HT-29 (cell line): ENCODE measurements around the gene TOX3. TPM values are rescaled to one million over a fixed set of nuclear protein-coding genes. Genes with fewer than 3 reads are reported as not detected.

Experiments
- DNase-seq: peaks from one replicate; pipeline ENCODE4 v3.0.0-alpha.2; 2015; ENCODE audit warnings: low spot score
- total RNA-seq: library from RNA; depleted of rRNA; stranded (reverse); fragments of >200 nt; shearing (Covaris generic); gene quantifications from 2 replicates; pipeline ENCODE4 v1.2.3, GENCODE V29; 2014

The TOX3 gene
- total RNA-seq, 1 experiment from 2014 or later, result 7.1 TPM

DNA sequence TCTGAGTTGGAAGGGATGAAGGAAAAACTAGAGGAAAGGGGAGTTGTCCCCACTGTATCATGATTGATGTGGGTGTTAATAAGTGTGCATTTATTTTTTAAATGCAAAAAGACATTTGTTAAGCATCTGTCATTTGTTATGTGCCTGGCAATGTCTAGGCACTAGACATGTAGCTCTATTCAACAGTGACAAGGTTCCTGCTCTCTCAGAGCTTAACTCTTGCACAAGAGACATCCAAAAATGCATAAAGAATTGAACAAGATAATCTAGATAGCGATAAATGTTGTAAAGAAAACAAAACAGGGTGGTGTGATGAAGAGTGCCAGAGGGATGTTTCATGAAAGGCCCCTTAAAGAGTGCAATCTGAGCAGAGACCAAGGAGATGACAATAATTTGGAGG is 148.9 kb downstream of the TOX3 start:
- DNase-seq, result no peak

DNA sequence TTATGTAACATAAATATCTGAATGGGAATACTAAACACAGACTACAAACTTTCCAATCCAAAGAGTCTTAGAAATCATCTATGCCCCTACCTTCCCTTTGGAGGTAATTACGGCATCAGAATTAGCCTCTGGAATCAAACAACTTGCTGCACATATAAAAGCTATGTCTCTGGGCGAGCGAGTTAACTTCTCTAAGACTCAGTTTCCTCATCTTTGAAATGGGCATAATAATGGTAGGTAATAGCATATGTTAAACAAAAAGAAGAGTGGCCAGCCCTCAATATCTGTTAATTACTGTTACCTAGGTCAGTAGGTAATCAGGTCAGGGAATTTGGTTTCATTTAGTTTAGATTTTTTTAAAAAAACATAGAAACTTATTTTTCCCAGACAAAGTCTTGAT is 153.5 kb downstream of the TOX3 start:
- no peak for DNase-seq

DNA sequence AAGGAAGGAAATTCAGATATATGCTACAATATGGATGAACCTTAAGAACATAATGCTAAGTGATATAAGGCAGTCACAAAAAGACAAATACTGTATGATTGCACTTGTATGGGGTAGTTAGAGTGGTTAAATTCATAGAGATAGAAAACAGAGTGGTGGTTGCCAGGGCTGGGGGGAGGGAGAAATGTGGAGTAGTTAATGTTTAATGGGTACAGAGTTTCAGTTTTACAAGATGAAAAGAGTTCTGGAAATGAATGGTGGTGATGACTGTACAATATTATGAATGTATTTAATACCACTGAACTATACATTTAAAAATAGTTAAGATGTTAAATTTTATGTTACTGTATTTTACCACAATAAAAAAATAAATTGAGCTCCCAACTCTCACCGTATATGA is 157.9 kb downstream of the TOX3 start:
- DNase-seq, result peak; percentile 26
